Mesenchymal stem cell (in vitro differentiated cells and primary cell): ENCODE results near the gene C1GALT1C1L.

ENCODE experiments used
- DNase-seq: peaks from one replicate; pipeline ENCODE4 v3.0.0-alpha.2; 2013
- H2AFZ ChIP-seq: one replicate; pipeline ENCODE4 v1.6.1; 2013; ENCODE audit warnings: low read depth, mild to moderate bottlenecking, control low read depth, inconsistent platforms, low read length, moderate library complexity
- H2AK5ac ChIP-seq: 2 replicates; pipeline ENCODE4 v1.6.1; 2013; ENCODE audit warnings: low read length, moderate library complexity, mild to moderate bottlenecking, inconsistent platforms; ENCODE audit not compliant: severe bottlenecking
- H2BK120ac ChIP-seq: one replicate; pipeline ENCODE4 v1.6.1; 2013; ENCODE audit warnings: low read depth, mild to moderate bottlenecking, inconsistent platforms, low read length, moderate library complexity
- H2BK12ac ChIP-seq, 2 experiments: one replicate each; pipeline ENCODE4 v1.6.1; 2013; ENCODE audit warnings: inconsistent platforms in 2 of 2, low read length in 2 of 2, mild to moderate bottlenecking in 2 of 2, moderate library complexity in 2 of 2, control low read depth in 1 of 2
- H2BK15ac ChIP-seq: one replicate; pipeline ENCODE4 v1.6.1; 2013; ENCODE audit warnings: mild to moderate bottlenecking, low read depth, inconsistent platforms; ENCODE audit not compliant: poor library complexity, severe bottlenecking
- H2BK5ac ChIP-seq: 2 replicates; pipeline ENCODE4 v1.6.1; 2013; ENCODE audit warnings: low read depth, mild to moderate bottlenecking, low read length, control low read depth, inconsistent platforms; ENCODE audit not compliant: poor library complexity, severe bottlenecking
- H3K14ac ChIP-seq, 2 experiments: one replicate each; pipeline ENCODE4 v1.6.1; 2013; ENCODE audit warnings: inconsistent platforms in 2 of 2, low read length in 2 of 2, control low read depth in 1 of 2, mild to moderate bottlenecking in 1 of 2, moderate library complexity in 1 of 2
- H3K18ac ChIP-seq, 2 experiments: one replicate each; pipeline ENCODE4 v1.6.1; 2013; ENCODE audit warnings: inconsistent platforms in 2 of 2, low read length in 2 of 2, control low read depth in 1 of 2, low read depth in 1 of 2, mild to moderate bottlenecking in 1 of 2
- H3K23ac ChIP-seq, 2 experiments: one replicate each; pipeline ENCODE4 v1.6.1; 2013; ENCODE audit warnings: inconsistent platforms in 2 of 2, low read length in 2 of 2, mild to moderate bottlenecking in 2 of 2, moderate library complexity in 2 of 2, control low read depth in 1 of 2
- H3K27ac ChIP-seq: 2 replicates; pipeline ENCODE4 v1.5.1; 2013; ENCODE audit warnings: mild to moderate bottlenecking, moderate library complexity, low read length, control low read depth, inconsistent platforms; ENCODE audit not compliant: poor library complexity, severe bottlenecking
- H3K27me3 ChIP-seq, 2 experiments: 2 replicates each; pipeline versions ENCODE4 v1.6.1 to v1.7.0; 2013; ENCODE audit warnings: low read length in 2 of 2, mild to moderate bottlenecking in 2 of 2, moderate library complexity in 2 of 2, control low read depth in 1 of 2, inconsistent platforms in 1 of 2; ENCODE audit not compliant: control insufficient read depth in 1 of 2, insufficient read depth in 1 of 2
- H3K36me3 ChIP-seq, 2 experiments: 2 replicates each; pipeline versions ENCODE4 v1.6.1 to v1.7.0; 2013; ENCODE audit warnings: low read length in 2 of 2, control low read depth in 1 of 2, inconsistent platforms in 1 of 2, low read depth in 1 of 2, mild to moderate bottlenecking in 1 of 2; ENCODE audit not compliant: insufficient read depth in 2 of 2, control insufficient read depth in 1 of 2
- H3K4ac ChIP-seq, 2 experiments: one replicate each; pipeline ENCODE4 v1.6.1; 2013; ENCODE audit warnings: inconsistent platforms in 2 of 2, low read length in 2 of 2, mild to moderate bottlenecking in 2 of 2, moderate library complexity in 2 of 2, control low read depth in 1 of 2, low read depth in 1 of 2
- H3K4me1 ChIP-seq: 2 replicates; pipeline ENCODE4 v1.6.1; 2013; ENCODE audit warnings: low read depth, low read length, control low read depth; ENCODE audit not compliant: control insufficient read depth, insufficient read depth
- H3K4me2 ChIP-seq: 2 replicates; pipeline ENCODE4 v1.6.1; 2013; ENCODE audit warnings: low read length, mild to moderate bottlenecking, inconsistent platforms; ENCODE audit not compliant: poor library complexity, severe bottlenecking
- H3K4me3 ChIP-seq, 2 experiments: 2 replicates each; pipeline versions ENCODE4 v1.5.1 to v1.7.0; 2013; ENCODE audit warnings: low read length in 2 of 2, mild to moderate bottlenecking in 2 of 2, control low read depth in 1 of 2, low read depth in 1 of 2; ENCODE audit not compliant: insufficient read depth in 1 of 2
- H3K79me1 ChIP-seq: replicated peaks from 2 replicates; pipeline ENCODE4 v1.6.1; 2013; ENCODE audit warnings: mild to moderate bottlenecking, control low read depth, low read length, inconsistent platforms; ENCODE audit not compliant: poor library complexity, severe bottlenecking
- H3K9ac ChIP-seq: 2 replicates; pipeline ENCODE4 v1.7.0; 2013; ENCODE audit warnings: mild to moderate bottlenecking, low read length, moderate library complexity
- H3K9me3 ChIP-seq: 2 replicates; pipeline ENCODE4 v1.7.0; 2013; ENCODE audit warnings: mild to moderate bottlenecking, low read length; ENCODE audit not compliant: control insufficient read depth
- H4K8ac ChIP-seq: one replicate; pipeline ENCODE4 v1.6.1; 2013; ENCODE audit warnings: inconsistent platforms, mild to moderate bottlenecking, low read length, moderate library complexity
- H4K91ac ChIP-seq: one replicate; pipeline ENCODE4 v1.6.1; 2013; ENCODE audit warnings: mild to moderate bottlenecking, low read length, inconsistent platforms
- WGBS: methylation state at CpG from one replicate; pipeline ENCODE4 v1.1.7; 2013; ENCODE audit warnings: mixed read lengths; 5-methylcytosine and 5-hydroxymethylcytosine counted together

Gene C1GALT1C1L

GRCh38 chr2:43718530-43719124, 42.4 kb upstream of the C1GALT1C1L start:
- Histone ChIP-seq H3K23ac (no peak overlapping the region), H2BK15ac (no peak overlapping the region), H3K18ac (no peak overlapping the region), H3K27ac (no peak overlapping the region), H3K9ac (no peak overlapping the region), H3K27me3 (no peaks in the 10 kb centered on the region), H2BK120ac (no peak overlapping the region), H2BK5ac (no peak overlapping the region), H2AK5ac (no peak overlapping the region), H4K8ac (no peak overlapping the region), H3K9me3 (no peaks in the 10 kb centered on the region), H3K79me1 (no peaks in the 10 kb centered on the region), H2AFZ (no peak overlapping the region), H2BK12ac (no peak overlapping the region), H3K4me3 (no peak overlapping the region), H3K36me3 (no peaks in the 10 kb centered on the region), H3K4me1 (no peaks in the 10 kb centered on the region), H3K4me2 (no peak overlapping the region), H3K4ac (no peak overlapping the region), H3K14ac (no peak overlapping the region), H4K91ac (no peak overlapping the region)
- WGBS = 100% methylated on average over 1 of the region's 5 CpGs
- DNase-seq = no peak

GRCh38 chr2:43717322-43717721, 41.1 kb upstream of the C1GALT1C1L start:
- Histone ChIP-seq H3K79me1 (no peaks in the 10 kb centered on the region), H2BK5ac (no peak overlapping the region), H2AK5ac (no peak overlapping the region), H3K27me3 (no peaks in the 10 kb centered on the region), H2BK120ac (no peak overlapping the region), H3K18ac (no peak overlapping the region), H3K23ac (no peak overlapping the region), H2BK12ac (no peak overlapping the region), H3K14ac (no peak overlapping the region), H3K27ac (no peak overlapping the region), H3K4me1 (no peaks in the 10 kb centered on the region), H3K9me3 (no peaks in the 10 kb centered on the region), H4K8ac (no peak overlapping the region), H4K91ac (no peak overlapping the region), H3K36me3 (peaks cover 0 to under 1% of the 10 kb centered on the region in 2 experiments), H2AFZ (no peak overlapping the region), H2BK15ac (no peak overlapping the region), H3K4me2 (no peak overlapping the region), H3K9ac (no peak overlapping the region), H3K4me3 (no peak overlapping the region), H3K4ac (no peak overlapping the region)
- no peak for DNase-seq

GRCh38 chr2:43715300-43716098, 39.3 kb upstream of the C1GALT1C1L start:
- no peak overlapping the region for H3K4me3 ChIP-seq
- no peaks in the 10 kb centered on the region for H3K79me1 ChIP-seq
- no peak overlapping the region for H3K14ac ChIP-seq
- no peak overlapping the region for H3K23ac ChIP-seq
- no peak overlapping the region for H2BK12ac ChIP-seq
- no peak overlapping the region for H2AFZ ChIP-seq
- no peak overlapping the region for H2BK120ac ChIP-seq
- H3K9ac ChIP-seq = no peak overlapping the region
- no peaks in the 10 kb centered on the region for H3K27me3 ChIP-seq
- no peak overlapping the region for H2BK15ac ChIP-seq
- peaks cover 0 to 10% of the 10 kb centered on the region in 2 experiments for H3K36me3 ChIP-seq
- no peak overlapping the region for H3K27ac ChIP-seq
- H3K4me1 ChIP-seq = peaks cover 2% of the 10 kb centered on the region
- H3K4me2 ChIP-seq = no peak overlapping the region
- H3K9me3 ChIP-seq = no peaks in the 10 kb centered on the region
- H4K91ac ChIP-seq = no peak overlapping the region
- H3K18ac ChIP-seq = no peak overlapping the region
- 94% methylated on average over 4 of the region's 4 CpGs for WGBS
- H3K4ac ChIP-seq = no peak overlapping the region
- no peak overlapping the region for H4K8ac ChIP-seq
- DNase-seq = no peak
- no peak overlapping the region for H2AK5ac ChIP-seq
- H2BK5ac ChIP-seq = no peak overlapping the region

GRCh38 chr2:43714164-43714563, 37.9 kb upstream of the C1GALT1C1L start:
- Histone ChIP-seq H4K8ac (no peak overlapping the region), H3K18ac (no peak overlapping the region), H3K4me2 (no peak overlapping the region), H3K79me1 (no peaks in the 10 kb centered on the region), H3K4me1 (peaks cover 2% of the 10 kb centered on the region), H2BK120ac (no peak overlapping the region), H2BK15ac (no peak overlapping the region), H3K14ac (no peak overlapping the region), H3K23ac (no peak overlapping the region), H2AFZ (no peak overlapping the region), H3K9ac (peak overlapping the region; percentile 11), H4K91ac (no peak overlapping the region), H3K27ac (no peak overlapping the region), H2AK5ac (no peak overlapping the region), H3K4me3 (no peak overlapping the region), H2BK5ac (no peak overlapping the region), H3K27me3 (no peaks in the 10 kb centered on the region), H3K9me3 (no peaks in the 10 kb centered on the region), H2BK12ac (no peak overlapping the region), H3K36me3 (peaks cover 0 to 19% of the 10 kb centered on the region in 2 experiments), H3K4ac (no peak overlapping the region)
- WGBS = 100% methylated on average over 1 of the region's 2 CpGs
- DNase-seq = peak; percentile 21
